NCI-H2081 treated with DMSO at 0.1 percent for 48 hours (cell line): ENCODE measurements around the gene CCDC181.
A peak's percentile ranks its signal among the peaks of the same experiment; 100 is the strongest.
"Not testable (repeated sequence)": the region's sequence is repeated elsewhere in the genome, so short reads cannot be mapped to it uniquely, and the experiment has no call there.

ENCODE experiments used
- DNase-seq: peaks from one replicate; lab custom pipeline; 2025; lab: John Stamatoyannopoulos, UW

CCDC181 gene

DNA sequence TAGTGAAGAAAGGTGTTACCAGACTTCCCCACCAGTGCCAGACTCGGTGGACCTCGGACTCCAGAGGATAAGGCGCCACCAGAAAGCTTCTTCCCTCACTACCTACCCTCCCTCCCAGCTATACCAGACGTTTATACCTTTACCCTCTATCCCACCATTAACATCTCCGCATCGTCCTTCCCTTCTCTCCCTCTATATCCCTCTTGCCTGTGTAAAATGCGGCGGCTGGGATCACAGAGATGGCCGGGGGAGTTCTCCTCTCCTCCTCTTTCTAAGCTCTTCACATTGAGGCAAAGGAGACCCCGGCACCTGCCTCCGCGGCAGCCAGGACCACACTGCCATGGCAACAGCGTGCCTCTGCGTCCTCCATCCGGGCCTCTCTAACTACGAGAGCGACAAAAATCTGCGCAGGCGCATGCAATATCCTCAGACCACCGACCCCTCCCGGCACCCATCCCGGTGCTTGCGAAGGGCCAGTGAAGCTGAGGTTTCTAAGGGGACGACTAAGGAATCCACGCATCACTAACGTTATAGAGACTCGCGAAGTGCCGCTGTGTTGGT lies at the start of gene CCDC181:
Gene CCDC181 (minus strand): TSS at position 394 of the 561 bp plus-strand sequence. CDS start 2,547 bp downstream, outside the sequence.
- peak; percentile 82 for DNase-seq

DNA sequence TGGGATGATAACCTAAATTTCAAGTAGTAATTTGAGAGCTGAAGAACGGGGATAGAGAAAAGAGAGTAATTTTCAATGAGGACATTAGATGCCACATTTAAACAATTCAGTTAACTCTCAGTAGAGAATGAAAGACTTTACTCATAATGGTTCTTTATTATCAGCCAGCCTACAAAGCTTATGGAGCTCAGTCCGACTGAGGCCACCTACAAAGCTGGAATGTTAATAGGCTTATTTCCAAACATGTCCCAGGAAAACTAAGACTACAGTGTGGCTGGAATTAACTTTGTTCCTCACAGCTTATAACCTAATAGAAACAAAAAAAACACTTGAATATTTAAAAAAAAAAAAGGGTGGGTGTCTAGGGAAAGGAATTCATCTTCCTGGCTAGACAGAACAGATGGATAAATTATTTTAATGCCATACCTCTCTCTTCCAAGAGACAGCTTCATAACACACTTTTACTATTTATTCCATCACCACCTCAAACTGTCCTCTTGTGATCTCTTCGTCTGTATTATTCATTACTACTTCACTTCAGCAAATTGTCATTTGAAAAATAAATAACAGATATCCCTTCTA lies 48.6 kb upstream of the CCDC181 start:
- DNase-seq: no peak

DNA sequence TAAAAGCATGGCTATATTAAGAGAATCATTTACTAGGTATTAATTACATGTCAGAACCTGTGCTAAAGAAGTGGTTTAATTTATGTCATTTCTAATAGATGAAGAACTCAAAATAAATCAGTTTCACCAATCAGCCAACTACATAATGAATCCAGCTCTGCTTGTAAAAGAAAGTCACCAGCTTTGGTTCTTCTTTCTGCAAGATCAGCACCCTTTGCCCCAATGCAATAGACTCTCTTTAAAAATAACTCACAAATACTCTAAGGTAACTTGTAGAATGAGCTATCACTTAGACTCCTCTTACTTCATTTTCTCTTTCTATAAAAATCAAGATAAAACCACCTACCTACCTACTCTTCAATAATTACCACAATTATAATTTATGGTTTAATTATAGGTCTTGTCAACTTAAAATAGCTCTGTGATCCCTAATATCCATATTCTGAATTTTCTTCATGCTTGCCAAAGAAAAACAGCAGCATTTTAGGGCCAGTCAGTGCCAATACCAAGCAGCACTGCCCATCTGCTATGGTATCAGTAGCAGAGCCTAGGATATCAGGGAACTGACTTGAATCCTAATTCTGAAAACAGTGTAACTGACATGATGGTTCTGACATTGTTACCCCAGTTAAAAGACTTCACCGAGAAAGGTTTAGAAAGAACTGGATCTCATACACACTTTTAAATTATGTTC lies 47.2 kb upstream of the CCDC181 start:
- DNase-seq: no peak

DNA sequence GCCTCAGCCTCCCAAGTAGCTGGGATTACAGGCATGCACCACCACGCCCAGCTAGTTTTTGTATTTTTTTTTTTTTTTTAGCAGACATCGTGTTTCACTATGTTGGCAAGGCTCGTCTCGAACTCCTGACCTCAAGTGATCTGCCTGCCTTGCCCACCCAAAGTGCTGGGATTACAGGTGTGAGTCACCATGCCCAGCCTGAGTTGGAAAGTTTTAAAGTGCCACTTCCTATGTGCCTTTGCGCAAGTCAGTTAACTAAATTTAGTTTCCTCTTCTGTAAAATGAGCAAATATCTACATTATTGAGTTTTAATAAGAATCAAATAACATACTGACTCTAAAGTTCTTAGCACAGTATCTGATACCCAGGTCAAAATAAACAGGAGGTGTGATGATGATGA lies 46.1 kb upstream of the CCDC181 start:
- no peak for DNase-seq

DNA sequence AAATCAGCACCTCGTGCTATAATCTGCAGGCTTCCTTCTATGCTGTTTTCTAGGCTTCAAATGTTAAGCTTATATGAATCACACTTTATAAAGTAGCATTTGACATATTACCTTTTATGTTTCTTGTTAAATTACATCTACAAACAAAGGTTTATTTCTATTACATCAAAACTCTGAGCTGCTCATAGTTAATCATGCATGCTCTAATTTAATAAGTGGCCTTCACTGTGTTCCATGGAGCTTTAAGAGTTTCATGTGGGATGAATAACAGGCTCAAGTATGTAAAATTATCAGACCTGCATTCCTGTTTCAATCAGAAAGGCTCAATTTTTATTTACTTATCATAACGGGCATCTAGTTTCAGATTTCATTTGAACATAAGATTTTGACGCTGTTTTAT lies 45.5 kb upstream of the CCDC181 start:
- no peak for DNase-seq

DNA sequence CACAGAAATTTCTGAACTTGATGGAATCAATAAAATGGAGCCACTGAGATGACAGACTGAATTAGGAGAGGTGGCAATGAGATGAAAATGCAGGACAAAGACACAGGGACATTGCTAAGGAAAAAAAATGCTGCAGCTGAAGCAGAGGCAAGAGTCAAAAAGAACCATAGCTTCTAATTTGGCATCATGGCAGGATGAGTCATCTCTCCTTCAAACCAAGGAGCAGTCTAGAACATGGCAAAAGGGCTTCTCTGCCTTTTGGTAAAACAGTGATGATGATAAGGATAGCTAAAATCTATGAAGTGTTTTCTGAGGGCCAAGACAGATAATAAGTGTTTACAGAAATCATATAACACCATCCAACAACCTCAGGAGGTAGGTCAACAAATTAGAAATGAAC lies 41.7 kb upstream of the CCDC181 start:
- no peak for DNase-seq

DNA sequence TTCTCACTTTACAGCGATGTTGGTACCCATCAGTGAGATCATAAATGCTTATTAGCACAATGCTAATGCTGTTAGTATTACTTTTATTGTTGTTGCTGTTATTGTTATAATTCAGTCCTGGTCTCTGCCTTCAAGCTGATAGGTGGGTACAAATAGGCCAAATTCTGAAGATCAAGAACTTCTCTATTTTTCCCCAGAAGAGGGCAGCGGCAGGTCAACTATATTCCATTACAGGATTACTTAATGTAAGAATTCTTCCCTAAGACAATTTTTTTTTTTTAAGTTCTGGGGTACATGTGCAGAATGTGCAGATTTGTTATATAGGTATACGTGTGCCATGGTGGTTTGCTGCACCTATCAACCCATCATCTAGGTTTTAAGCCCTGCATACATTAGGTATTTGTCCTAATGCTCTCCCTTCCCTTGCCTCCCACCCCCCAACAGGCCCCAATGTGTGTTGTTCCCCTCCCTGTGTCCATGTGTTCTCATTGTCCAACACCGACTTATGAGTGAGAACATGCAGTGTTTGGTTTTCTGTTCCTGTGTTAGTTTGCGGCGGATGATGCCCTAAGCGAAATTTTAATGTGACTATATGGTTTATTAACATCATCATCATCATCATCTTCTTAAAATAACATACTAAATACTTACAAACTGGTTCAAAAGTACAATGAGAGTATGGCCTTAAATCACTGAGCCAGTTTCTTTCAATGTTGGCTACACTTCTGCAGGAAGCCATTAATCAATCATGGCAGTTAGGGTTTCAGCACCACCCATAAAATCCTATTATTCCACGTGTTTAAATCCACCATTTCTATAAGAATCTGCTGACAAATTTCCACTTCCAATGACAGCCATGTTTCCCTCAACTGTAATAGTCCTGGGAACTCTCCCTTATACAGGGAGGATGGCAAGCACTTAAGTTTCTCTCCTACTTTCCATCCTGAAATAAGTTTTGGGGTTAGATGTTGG lies 39.3 kb upstream of the CCDC181 start:
- DNase-seq: no peak

DNA sequence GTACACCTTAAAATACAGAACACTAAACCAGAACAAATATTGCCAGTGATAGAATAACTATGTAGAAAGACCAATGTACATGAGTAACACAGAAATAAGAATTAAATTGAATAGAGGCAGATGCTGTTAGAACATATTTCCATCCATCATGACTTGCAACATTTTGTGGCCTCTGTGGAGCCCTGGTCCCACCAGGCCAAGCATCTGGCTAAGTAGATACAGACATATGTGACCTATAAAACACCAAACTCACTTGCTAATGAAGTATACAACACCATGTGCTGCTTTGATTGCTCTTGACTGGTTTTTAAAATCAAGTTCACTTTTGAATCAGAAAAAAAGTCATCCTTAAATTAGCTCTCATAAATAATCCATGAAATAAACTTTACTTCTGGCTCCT lies 38.0 kb upstream of the CCDC181 start:
- no peak for DNase-seq

DNA sequence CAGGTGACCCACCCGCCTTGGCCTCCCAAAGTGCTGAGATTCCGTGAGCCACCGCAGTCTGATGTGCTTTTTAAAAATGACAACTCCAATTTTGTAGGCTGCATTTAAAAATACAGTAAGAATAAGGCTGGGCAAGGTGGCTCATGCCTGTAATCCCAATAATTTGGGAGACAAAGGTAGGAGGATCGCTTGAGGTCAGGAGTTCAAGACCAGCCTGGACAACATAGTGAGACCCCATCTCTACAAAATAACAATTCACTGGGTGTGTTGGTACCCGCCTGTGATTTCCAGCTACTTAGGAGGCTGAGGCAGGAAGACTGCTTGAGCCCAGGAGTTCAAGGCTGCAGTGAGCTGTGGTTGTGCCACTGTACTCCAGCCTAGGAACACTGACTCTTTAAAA lies 35.1 kb upstream of the CCDC181 start:
- DNase-seq: no peak

DNA sequence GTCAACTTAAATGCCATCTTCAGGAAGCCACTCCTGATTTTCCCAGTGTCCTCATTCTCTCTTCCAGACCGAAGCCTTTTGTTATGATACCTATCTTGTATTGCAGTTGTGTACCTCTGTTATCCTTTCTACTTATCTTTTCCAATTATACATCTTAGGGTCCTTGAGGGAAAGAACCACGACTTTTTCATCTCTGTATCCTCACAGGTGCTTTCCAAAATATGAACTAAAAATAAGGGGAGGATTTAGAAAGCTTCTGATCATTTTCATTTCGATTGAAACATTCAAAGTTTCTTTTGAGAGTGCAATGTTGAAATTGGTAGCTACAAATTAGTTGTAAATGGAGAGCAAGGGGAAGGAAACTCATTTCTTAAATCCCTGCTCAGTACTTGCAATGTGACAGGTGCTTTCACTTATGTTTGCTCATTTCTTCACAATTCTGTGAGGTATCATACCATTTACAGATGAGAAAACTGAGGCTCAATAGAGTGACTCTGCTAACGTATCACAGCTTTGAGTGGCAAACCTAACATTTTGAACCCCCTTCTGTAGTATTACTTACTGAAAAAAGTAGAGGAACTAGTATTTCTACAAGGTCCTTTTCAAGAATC lies 34.2 kb upstream of the CCDC181 start:
- DNase-seq: no peak

DNA sequence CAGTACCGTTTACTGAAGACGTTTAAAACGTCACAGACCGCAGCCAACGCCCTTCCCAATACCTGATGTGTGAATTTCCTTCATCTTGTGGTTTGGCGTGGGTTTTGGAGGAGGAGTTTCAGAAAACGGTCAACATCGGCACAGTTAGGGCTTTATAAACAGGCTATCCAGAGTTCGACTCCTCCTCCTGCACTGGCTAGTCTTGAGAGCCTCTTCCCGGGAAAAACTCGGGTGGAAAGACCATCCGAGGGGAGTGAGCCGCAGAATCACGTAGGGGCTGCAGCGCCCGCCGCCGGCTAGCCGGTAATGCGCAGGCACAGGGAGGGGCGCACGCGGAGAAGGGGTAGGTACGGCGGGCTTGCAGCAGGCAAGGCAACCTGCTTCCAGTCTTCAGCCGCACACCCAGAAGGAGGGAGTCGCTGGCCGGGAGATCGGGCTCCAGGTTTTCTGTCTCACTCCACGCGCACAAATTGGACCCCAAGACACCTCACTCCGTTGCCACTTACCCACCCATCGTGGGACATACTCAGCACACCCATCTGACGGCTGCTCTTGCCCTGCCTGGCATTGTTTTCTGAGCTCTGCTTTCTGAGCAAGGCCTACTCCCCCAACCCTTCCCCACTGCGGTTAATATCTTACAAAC lies 33.0 kb upstream of the CCDC181 start:
- no peak for DNase-seq

DNA sequence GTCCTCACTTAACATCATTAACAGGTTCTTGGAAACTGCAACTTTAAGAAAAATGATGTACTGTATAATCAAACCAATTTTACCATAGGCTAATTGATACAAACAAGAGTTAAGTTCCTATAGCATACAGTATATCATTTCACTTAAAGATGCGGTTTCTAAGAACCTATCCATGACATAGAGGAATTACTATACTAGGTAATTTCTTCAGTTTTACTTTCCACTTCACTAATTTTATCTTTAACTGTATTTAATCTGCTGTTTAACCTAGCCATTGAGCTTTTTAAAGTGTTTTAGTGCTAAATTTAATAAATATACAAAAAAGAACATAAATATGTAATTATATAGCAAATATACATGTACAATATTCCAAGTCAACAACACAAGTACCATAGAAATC lies 30.2 kb upstream of the CCDC181 start:
- DNase-seq: no peak

DNA sequence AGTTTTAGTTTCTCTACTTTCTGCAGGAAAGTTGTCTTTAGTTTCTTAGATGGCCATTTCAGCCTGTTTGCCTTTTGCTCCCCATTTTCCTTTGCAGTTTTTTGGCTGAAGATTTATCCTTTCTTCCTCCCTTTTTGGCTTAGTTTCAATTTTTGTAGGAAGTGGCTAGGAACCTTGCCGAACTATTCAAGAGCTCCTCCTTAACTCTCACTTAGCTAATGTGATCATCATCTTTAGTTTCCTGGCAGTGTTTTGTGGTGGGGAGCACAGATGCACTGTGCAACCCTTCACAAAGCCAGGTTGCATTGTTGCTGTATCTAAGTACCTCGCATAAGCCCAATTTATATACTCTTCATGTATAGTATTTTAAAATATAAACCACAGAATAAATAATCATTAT lies 28.8 kb upstream of the CCDC181 start:
- DNase-seq: no peak

DNA sequence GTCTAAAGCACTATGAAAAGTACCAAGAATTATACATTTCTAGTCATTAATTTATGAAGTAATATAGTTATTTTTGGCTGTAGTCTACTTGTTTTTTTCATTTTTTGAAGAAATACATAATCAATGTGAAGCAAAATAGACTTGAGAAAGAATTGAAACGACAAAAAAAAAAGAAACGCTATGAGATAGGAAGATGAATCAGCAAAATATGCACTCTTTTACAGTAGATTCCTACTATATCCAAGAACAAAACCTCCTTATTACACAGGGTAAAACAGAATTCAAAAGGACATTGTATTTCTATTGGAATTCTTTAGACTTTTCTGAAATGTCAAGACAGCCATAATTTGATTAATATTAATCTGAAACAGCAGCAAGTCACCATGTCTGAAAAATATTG lies 25.6 kb upstream of the CCDC181 start:
- DNase-seq: no peak

DNA sequence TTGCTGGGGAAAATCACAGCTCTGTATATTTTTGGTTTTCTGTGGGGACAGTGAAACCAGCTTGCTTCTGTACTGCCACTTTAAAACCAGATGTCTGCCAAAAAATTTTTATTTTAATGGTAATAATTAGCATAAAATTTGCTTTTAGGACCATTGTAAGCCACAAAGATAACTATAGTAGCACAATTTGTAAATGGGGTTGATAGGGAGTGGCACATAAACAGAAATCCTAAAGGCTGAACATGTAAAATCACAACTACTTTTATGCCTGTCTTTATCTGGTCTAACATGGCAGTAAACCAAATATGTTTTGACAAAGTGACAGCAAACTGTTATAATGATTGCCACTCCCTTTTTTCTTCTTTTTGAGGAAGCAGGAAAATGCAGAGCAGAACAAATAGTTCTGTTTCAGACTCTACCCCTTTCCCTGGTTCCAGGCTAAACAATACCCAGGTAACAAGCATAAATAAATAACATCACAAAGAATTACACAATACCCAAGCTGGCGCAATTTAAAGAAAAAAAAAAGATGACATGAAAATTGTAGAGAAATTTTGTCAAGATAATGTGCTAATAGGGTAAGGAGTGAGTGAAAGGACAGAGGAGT lies 24.0 kb upstream of the CCDC181 start:
- no peak for DNase-seq

DNA sequence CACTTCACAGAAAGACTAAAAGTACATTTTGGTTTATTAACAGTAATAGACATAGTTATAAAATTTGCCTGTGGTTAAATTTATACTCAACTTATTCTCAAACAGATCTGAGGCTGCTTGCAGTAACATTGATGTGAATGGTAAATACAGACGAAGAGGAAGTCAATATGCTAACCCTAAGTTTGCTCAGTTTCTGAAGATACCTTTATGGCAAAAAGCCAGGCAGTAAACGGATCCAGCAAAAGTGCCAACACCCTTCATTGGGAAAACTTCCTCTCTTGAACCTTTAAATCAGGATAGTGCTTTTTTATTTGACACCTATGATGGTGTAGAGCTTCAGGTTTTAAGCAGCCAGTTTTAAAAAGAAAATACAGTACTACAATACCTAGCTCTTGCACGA lies 16.6 kb upstream of the CCDC181 start:
- no peak for DNase-seq

DNA sequence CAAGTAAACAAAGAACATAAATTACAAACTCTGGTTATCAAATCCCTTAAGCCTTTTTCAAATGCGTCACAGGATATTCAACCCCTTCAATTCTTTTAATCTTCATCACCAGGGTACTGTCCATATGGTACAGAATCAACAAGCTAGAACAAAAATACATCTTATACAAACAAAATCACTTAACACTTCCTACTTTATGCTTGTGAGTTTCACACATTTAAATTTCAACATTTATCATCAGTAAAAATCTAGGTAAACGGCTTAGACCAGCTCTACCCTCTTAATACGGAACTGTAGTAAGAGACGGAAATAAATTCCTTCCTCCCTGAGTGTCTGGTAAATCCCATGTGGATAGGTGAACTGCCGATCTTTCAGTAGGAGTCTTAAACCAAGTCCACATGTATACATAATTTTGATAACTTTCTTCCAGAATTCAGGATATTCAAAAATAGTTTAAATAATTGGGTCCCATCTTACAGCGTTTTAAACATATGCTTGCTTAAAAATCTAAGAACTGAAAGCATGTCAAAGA lies 1.0 kb downstream of the CCDC181 start:
- no peak for DNase-seq

DNA sequence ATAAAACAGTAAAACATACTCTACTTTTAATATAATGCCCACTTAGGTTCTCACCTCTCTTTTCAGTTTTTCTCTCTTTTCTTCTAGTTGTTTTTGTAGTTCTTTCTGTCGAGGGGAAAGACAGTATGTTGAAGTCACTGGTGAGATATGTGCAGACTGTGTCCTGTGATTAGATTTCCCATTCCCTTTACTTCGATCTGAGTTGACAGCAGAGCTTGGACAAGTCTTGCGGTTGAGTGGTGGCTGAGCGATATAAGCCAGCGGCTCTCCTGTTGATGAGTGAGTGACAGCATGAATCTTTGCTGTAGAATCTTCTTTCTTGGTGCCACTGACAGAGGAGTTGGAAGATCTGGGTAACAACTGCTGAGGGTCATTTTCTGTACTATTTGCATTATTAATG lies 6.0 kb downstream of the CCDC181 start:
- DNase-seq: no peak

DNA sequence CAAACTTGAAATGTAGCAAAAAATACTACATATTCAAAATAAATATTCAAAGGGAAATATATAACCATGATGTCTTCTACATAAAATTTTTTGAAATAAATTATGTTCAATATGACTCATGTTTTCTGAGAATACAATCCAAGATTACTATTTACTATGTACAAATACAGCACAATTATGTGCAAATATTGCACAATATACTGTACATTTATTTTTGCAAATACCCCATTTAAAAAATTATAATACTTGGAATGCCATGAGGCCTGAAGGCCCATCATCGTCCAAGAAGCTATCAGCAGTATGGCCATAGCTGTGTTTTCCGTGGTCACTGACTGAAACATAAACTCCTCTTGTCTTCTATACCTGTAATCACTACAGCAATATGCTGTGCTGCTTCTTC lies 12.3 kb downstream of the CCDC181 start:
- no peak for DNase-seq

DNA sequence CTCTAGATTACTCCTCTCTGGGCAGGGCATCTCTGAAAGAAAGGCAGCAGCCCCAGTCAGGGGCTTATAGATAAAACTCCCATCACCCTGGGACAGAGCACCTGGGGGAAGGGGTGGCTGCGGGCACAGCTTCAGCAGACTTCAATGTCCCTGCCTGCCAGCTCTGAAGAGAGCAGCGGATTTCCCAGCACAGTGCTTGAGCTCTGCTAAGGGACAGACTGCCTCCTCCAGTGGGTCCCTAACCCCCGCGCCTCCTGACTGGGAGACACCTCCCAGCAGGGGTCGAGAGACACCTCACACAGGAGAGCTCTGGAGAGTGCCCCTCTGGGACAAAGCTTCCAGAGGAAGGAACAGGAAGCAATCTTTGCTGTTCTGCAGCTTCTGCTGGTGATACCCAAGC lies 18.9 kb downstream of the CCDC181 start:
- not testable (repeated sequence) for DNase-seq

DNA sequence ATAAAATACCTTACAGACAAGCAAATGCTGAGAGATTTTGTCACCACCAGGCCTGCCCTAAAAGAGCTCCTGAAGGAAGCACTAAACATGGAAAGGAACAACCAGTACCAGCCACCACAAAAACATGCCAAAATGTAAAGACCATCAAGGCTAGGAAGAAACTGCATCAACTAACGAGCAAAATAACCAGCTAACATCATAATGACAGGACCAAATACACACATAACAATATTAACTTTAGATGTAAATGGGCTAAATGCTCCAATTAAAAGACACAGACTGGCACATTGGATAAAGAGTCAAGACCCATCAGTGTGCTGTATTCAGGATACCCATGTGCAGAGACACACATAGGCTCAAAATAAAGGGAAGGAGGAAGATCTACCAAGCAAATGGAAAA lies 24.7 kb downstream of the CCDC181 start:
- DNase-seq: not testable (repeated sequence)
